SK-N-MC (cell line): Measurements from ENCODE around the gene TECPR2.
A peak's percentile ranks its signal among the peaks of the same experiment; 100 is the strongest.

ENCODE experiments used
- DNase-seq: peaks from one replicate; pipeline ENCODE4 v3.0.0-alpha.2; 2011; ENCODE audit warnings: low read depth, low spot score
- H3K27ac ChIP-seq: fragments of 200-600 bp; sonication (generic); 2 replicates; pipeline ENCODE4 v1.5.1; 2016; ENCODE audit warnings: mixed run types
- H3K36me3 ChIP-seq: fragments of 200-600 bp; sonication (generic); 2 replicates; pipeline ENCODE4 v1.6.1; 2017; ENCODE audit warnings: antibody characterized with exemption, low read length, mixed read lengths; ENCODE audit not compliant: insufficient read depth
- H3K4me3 ChIP-seq: fragments of 200-600 bp; sonication (generic); 2 replicates; pipeline ENCODE4 v1.5.1; 2016
- H3K9ac ChIP-seq: fragments of 200-600 bp; sonication (generic); 2 replicates; pipeline ENCODE4 v1.8.0; 2017; ENCODE audit warnings: mixed run types, mixed read lengths; ENCODE audit not compliant: insufficient read length
- H3K9me3 ChIP-seq: fragments of 200-600 bp; sonication (generic); 2 replicates; pipeline ENCODE4 v1.6.1; 2017; ENCODE audit warnings: low read depth, mild to moderate bottlenecking, antibody characterized with exemption, low read length, moderate library complexity, mixed read lengths
- EZH2 ChIP-seq: fragments of 200-600 bp; sonication (generic); IDR thresholded peaks from one replicate; pipeline ENCODE4 v1.6.1; 2017; ENCODE audit warnings: antibody characterized with exemption
- FOXP2 ChIP-seq: optimal IDR thresholded peaks from 2 replicates; pipeline ENCODE3; 2011; ENCODE audit warnings: mild to moderate bottlenecking, moderate library complexity; ENCODE audit not compliant: insufficient read depth; ENCODE audit errors: extremely low read length, control extremely low read depth
- POLR2AphosphoS5 ChIP-seq: IDR thresholded peaks from 2 replicates; pipeline ENCODE4 v1.6.1; 2012; ENCODE audit warnings: mild to moderate bottlenecking, low read depth, low read length, borderline replicate concordance

Gene TECPR2

GRCh38 chr14:102362545-102363181, at the start of gene TECPR2, which contains the start of gene CINP:
Gene TECPR2 (plus strand): TSS chr14:102362941. CDS start chr14:102376722, 13,781 bp downstream.
Gene CINP (minus strand): TSS chr14:102362890. CDS start chr14:102362851, 39 bp downstream.
- peak within 1 kb of the TSS; percentile 94 for H3K4me3 ChIP-seq
- H3K9me3 ChIP-seq = no peaks in the 10 kb centered on the region
- DNase-seq = peak; percentile 45
- H3K9ac ChIP-seq = peak within 1 kb of the TSS; percentile 95
- peaks cover 12% of the 10 kb centered on the region for H3K36me3 ChIP-seq
- H3K27ac ChIP-seq = peak within 1 kb of the TSS; percentile 52; the same call in 1 of the 2 replicates
- no peak for TF ChIP-seq EZH2
- TF ChIP-seq POLR2AphosphoS5 = peak; percentile 91
- TF ChIP-seq FOXP2 = no peak

GRCh38 chr14:102314242-102315011, 48.3 kb upstream of the TECPR2 start:
- H3K36me3 ChIP-seq = no peaks in the 10 kb centered on the region
- TF ChIP-seq FOXP2 = no peak
- no peak for TF ChIP-seq EZH2
- no peak for TF ChIP-seq POLR2AphosphoS5
- peak overlapping the region; percentile 51 for H3K9ac ChIP-seq
- no peak for DNase-seq
- H3K9me3 ChIP-seq = no peaks in the 10 kb centered on the region
- peak overlapping the region; percentile 82 for H3K4me3 ChIP-seq
- no peak overlapping the region for H3K27ac ChIP-seq

- Histone ChIP-seq H3K36me3 (no peaks in the 10 kb centered on the region), H3K4me3 (no peak overlapping the region), H3K9me3 (no peaks in the 10 kb centered on the region), H3K9ac (no peak overlapping the region), H3K27ac (no peak overlapping the region)
- TF ChIP-seq EZH2 (no peak), FOXP2 (no peak), POLR2AphosphoS5 (no peak)
- no peak for DNase-seq
Measured at GRCh38 chr14:102315121-102315520, 47.6 kb upstream of the TECPR2 start.

- DNase-seq = no peak
- H3K4me3 ChIP-seq = peak overlapping the region; percentile 77
Measured at GRCh38 chr14:102316338-102316742, 46.4 kb upstream of the TECPR2 start.

GRCh38 chr14:102316743-102317563, 45.8 kb upstream of the TECPR2 start:
- H3K36me3 ChIP-seq = no peaks in the 10 kb centered on the region
- peak; percentile 91 for DNase-seq
- peak overlapping the region; percentile 77 for H3K4me3 ChIP-seq
- TF ChIP-seq FOXP2 = no peak
- no peak; the same call in 1 of the 2 replicates for TF ChIP-seq POLR2AphosphoS5
- no peak for TF ChIP-seq EZH2
- H3K27ac ChIP-seq = peak overlapping the region; percentile 89
- peak overlapping the region; percentile 67 for H3K9ac ChIP-seq
- H3K9me3 ChIP-seq = no peaks in the 10 kb centered on the region

More at GRCh38 chr14:102316338-102316742, 46.4 kb upstream of the TECPR2 start:
- H3K36me3 ChIP-seq = no peaks in the 10 kb centered on the region
- no peak for TF ChIP-seq EZH2
- no peak for TF ChIP-seq FOXP2
- TF ChIP-seq POLR2AphosphoS5 = no peak
- H3K9me3 ChIP-seq = no peaks in the 10 kb centered on the region
- peak overlapping the region; percentile 89 for H3K27ac ChIP-seq
- peak overlapping the region; percentile 47 for H3K9ac ChIP-seq

GRCh38 chr14:102317564-102318248, 45.0 kb upstream of the TECPR2 start:
- H3K9ac ChIP-seq = peak overlapping the region; percentile 67
- H3K36me3 ChIP-seq = no peaks in the 10 kb centered on the region; the same call in 1 of the 2 replicates
- peak; percentile 65 for DNase-seq
- peak overlapping the region; percentile 77 for H3K4me3 ChIP-seq
- H3K9me3 ChIP-seq = no peaks in the 10 kb centered on the region
- H3K27ac ChIP-seq = peak overlapping the region; percentile 57
- no peak for TF ChIP-seq EZH2
- no peak for TF ChIP-seq POLR2AphosphoS5
- TF ChIP-seq FOXP2 = no peak

GRCh38 chr14:102318781-102319276, 43.9 kb upstream of the TECPR2 start:
- H3K27ac ChIP-seq = peak overlapping the region; percentile 80
- H3K9me3 ChIP-seq = no peaks in the 10 kb centered on the region
- H3K9ac ChIP-seq = peak overlapping the region; percentile 93
- TF ChIP-seq EZH2 (no peak), FOXP2 (no peak), POLR2AphosphoS5 (no peak)
- H3K4me3 ChIP-seq = peak overlapping the region; percentile 90
- no peaks in the 10 kb centered on the region; the same call in 1 of the 2 replicates for H3K36me3 ChIP-seq
- DNase-seq = no peak
